A673 (cell line): Measurements from ENCODE around the gene IFT25. TPM values are rescaled to one million over a fixed set of nuclear protein-coding genes. Genes with fewer than 3 reads are reported as not detected.

Source experiments
- BruUV-seq: library from RNA; stranded (reverse); fragments of 400-500 nt; replicated peaks from 2 replicates; lab custom pipeline; 2021; lab: Mats Ljungman, UMichigan
- CTCF ChIA-PET: fragments of 300-600 bp; sonication (Branson Sonifier 250); formaldehyde crosslinking; loops from one replicate; lab custom pipeline; 2022; ENCODE audit warnings: antibody characterized with exemption; lab: Charles Lee
- POLR2A ChIA-PET: fragments of 300-600 bp; sonication (Branson Sonifier 250); formaldehyde crosslinking; loops from one replicate; lab custom pipeline; 2022; ENCODE audit warnings: antibody characterized with exemption; ENCODE audit not compliant: low non-redundant PET; lab: Charles Lee
- DNase-seq: peaks from one replicate; pipeline ENCODE4 v3.0.0-alpha.2; 2015; ENCODE audit warnings: low spot score
- H3K27ac ChIP-seq: fragments of 200-600 bp; sonication (generic); 2 replicates; pipeline ENCODE4 v1.5.1; 2016; ENCODE audit warnings: mixed run types, low read depth, mild to moderate bottlenecking, mixed read lengths, antibody characterized with exemption, low read length; ENCODE audit not compliant: poor library complexity, severe bottlenecking
- H3K27me3 ChIP-seq: fragments of 200-600 bp; sonication (generic); replicated peaks from 2 replicates; pipeline ENCODE4 v1.6.1; 2017; ENCODE audit warnings: mixed run types, low read depth, mild to moderate bottlenecking, mixed read lengths, antibody characterized with exemption, low read length; ENCODE audit not compliant: insufficient read depth, poor library complexity
- H3K36me3 ChIP-seq: fragments of 200-600 bp; sonication (generic); 2 replicates; pipeline ENCODE4 v1.6.1; 2016; ENCODE audit warnings: mixed run types, mild to moderate bottlenecking, mixed read lengths, antibody characterized with exemption, low read length; ENCODE audit not compliant: insufficient read depth, poor library complexity, severe bottlenecking
- H3K4me1 ChIP-seq: fragments of 200-600 bp; sonication (generic); 2 replicates; pipeline ENCODE4 v1.6.1; 2017; ENCODE audit warnings: mixed run types, mild to moderate bottlenecking, mixed read lengths, antibody characterized with exemption, low read length; ENCODE audit not compliant: insufficient read depth, poor library complexity, severe bottlenecking
- H3K4me3 ChIP-seq: fragments of 200-600 bp; sonication (generic); 2 replicates; pipeline ENCODE4 v1.5.1; 2016; ENCODE audit warnings: low read depth, mixed run types, mild to moderate bottlenecking, mixed read lengths, low read length; ENCODE audit not compliant: poor library complexity, severe bottlenecking
- H3K9me3 ChIP-seq: fragments of 200-600 bp; sonication (generic); 2 replicates; pipeline ENCODE4 v1.6.1; 2016; ENCODE audit warnings: mixed run types, low read depth, mild to moderate bottlenecking, mixed read lengths, antibody characterized with exemption, low read length; ENCODE audit not compliant: poor library complexity, severe bottlenecking
- CTCF ChIP-seq: fragments of 300-800, 200-600 bp; sonication (generic); conservative IDR thresholded peaks from 2 replicates; pipeline ENCODE4 v1.5.1; 2017; ENCODE audit warnings: low read depth, mild to moderate bottlenecking, antibody characterized with exemption, low read length, moderate library complexity, mixed read lengths
- EZH2 ChIP-seq: fragments of 200-600 bp; sonication (generic); IDR thresholded peaks from 2 replicates; pipeline ENCODE4 v1.6.1; 2017; ENCODE audit warnings: borderline replicate concordance, low read depth, mild to moderate bottlenecking, mixed read lengths, antibody characterized with exemption, low read length; ENCODE audit not compliant: poor library complexity, severe bottlenecking
- intact Hi-C: fragments of 100-400 bp; cut with micrococcal nuclease; formaldehyde crosslinking; loops from one replicate; pipeline ENCODE4 v1.10.0; 2022; ENCODE audit not compliant: unreplicated experiment
- total RNA-seq: library from RNA; stranded (reverse); gene quantifications from 2 replicates; pipeline ENCODE4 v1.2.3, GENCODE V29; 2021

Gene IFT25
- total RNA-seq, 1 experiment from 2014 or later, result 41.0 TPM

- CTCF ChIA-PET, result no interaction called here
These were observed 37.2 kb upstream of the IFT25 start for GRCh38 chr1:53982763-53983104.

DNA sequence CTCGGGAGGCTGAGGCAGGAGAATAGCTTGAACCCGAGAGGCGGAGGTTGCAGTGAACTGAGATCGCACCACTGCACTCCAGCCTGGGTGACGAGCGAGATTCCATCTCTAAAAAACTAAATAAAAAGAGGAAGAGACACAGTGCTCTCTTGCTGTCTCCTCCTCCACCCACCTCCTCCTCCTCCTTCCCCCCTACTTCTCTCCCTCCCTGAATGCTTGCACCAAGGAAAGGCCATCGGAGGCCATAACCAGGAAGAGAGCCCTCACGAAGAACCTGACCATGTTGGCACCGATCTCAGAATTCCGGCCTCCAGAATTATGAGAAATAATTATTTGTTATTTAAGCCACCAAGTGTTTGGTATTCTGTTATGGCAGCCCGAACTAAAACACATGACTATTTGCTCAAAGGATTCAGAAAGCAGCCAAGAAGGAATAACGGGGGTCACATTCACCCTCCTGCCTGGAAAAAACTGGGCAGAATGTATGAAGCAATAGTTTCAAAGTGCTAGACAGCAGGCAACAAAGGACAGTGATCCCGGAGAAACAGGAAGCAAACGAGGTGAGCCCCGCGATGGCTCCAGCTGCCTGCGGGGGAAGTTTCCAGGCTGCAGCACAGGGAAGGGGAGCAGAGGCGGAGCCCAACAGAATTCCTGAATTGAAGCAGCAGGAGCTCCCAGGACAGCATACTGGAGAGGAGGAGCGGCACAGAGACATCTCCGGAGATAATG lies 36.7 kb upstream of the IFT25 start:
- no peak overlapping the region for H3K27ac ChIP-seq
- intact Hi-C loops, result no loop called here
- no peak for TF ChIP-seq EZH2
- no peak for TF ChIP-seq CTCF
- no TSS peak for BruUV-seq
- no peaks in the 10 kb centered on the region for H3K27me3 ChIP-seq
- peak; percentile 15 for DNase-seq
- ChIA-PET CTCF (no interaction called here), POLR2A (no interaction called here)
- H3K4me3 ChIP-seq, result no peak overlapping the region
- H3K9me3 ChIP-seq, result no peaks in the 10 kb centered on the region
- H3K4me1 ChIP-seq, result no peaks in the 10 kb centered on the region
- H3K36me3 ChIP-seq, result no peaks in the 10 kb centered on the region

More at GRCh38 chr1:53982763-53983104, 37.2 kb upstream of the IFT25 start:
- Histone ChIP-seq H3K4me1 (no peaks in the 10 kb centered on the region), H3K9me3 (no peaks in the 10 kb centered on the region), H3K27ac (no peak overlapping the region), H3K36me3 (no peaks in the 10 kb centered on the region), H3K4me3 (no peak overlapping the region), H3K27me3 (no peaks in the 10 kb centered on the region)
- BruUV-seq, result no TSS peak
- DNase-seq, result no peak
- POLR2A ChIA-PET, result no interaction called here
- intact Hi-C loops, result no loop called here
- TF ChIP-seq CTCF, result no peak
- TF ChIP-seq EZH2, result no peak

GRCh38 chr1:53981220-53981619 lies 35.7 kb upstream of the IFT25 start:
- POLR2A ChIA-PET, result no interaction called here

More at GRCh38 chr1:53981220-53981619, 35.7 kb upstream of the IFT25 start:
- no peak for TF ChIP-seq CTCF
- no peak for TF ChIP-seq EZH2
- Histone ChIP-seq H3K36me3 (no peaks in the 10 kb centered on the region), H3K9me3 (no peaks in the 10 kb centered on the region), H3K27me3 (no peaks in the 10 kb centered on the region), H3K27ac (no peak overlapping the region), H3K4me1 (no peaks in the 10 kb centered on the region), H3K4me3 (no peak overlapping the region)
- no TSS peak for BruUV-seq
- DNase-seq, result no peak
- CTCF ChIA-PET, result no interaction called here
- intact Hi-C loops, result no loop called here
